Stimulated activated CD8-positive, alpha-beta memory T cell treated with anti-CD3 and anti-CD28 coated beads, Interleukin-15, amount 100 ng/mL, for 24 hours (primary cell): ENCODE data around the gene PRRT1.
A peak's percentile ranks its signal among the peaks of the same experiment; 100 is the strongest.
"Not testable (repeated sequence)": the region's sequence is repeated elsewhere in the genome, so short reads cannot be mapped to it uniquely, and the experiment has no call there.

Source experiments
- DNase-seq: peaks from one replicate; pipeline ENCODE4 v3.0.0-alpha.2; 2020; ENCODE audit warnings: low read depth

The PRRT1 gene

DNA sequence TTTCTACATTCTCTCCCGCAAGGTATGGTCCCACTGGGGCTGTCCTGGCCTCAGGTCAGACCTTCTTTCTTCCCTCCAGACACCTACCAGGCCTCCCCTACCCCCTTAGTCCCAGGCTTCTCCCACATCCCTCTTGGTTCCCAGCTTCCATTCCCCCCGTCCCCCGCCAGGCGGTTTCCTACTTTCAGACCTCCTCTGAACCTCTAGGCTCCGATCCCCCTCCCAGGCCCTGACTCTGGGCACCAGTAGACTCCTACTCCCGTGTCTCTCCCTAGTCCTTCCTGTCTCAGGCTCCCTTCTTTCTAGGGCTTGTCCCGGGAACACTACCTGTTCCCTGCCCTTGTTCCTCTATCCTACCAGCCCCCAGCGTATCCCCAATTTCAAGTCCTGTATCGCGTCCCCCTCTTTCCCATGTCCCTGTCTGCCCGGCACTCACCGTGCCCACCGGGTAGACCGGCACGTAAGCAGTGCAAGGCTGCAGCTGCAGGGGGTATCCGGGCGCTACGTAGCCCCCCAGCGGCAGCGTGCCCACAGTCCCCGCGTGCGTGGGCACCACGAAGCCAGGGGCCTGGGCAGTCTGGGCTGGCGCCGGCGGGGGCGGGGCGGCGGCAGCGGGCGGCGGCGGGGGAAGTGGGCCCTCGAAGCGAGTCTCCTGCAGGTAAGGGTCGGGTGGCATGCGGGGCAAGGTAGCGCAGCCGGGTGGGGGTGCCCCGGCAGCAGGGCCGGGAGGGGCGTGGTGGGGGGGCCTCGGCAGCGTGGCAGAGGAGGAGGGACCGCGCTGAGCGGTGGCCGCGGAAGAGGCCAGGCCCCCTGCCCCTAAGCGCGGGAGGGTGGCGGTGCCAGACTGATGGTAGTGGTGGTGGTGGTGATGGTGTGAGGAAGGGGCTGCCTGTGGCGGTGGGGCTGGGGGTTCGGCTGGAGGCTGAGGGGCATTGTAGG is 1.5 kb downstream of the PRRT1 start:
- no peak for DNase-seq

DNA sequence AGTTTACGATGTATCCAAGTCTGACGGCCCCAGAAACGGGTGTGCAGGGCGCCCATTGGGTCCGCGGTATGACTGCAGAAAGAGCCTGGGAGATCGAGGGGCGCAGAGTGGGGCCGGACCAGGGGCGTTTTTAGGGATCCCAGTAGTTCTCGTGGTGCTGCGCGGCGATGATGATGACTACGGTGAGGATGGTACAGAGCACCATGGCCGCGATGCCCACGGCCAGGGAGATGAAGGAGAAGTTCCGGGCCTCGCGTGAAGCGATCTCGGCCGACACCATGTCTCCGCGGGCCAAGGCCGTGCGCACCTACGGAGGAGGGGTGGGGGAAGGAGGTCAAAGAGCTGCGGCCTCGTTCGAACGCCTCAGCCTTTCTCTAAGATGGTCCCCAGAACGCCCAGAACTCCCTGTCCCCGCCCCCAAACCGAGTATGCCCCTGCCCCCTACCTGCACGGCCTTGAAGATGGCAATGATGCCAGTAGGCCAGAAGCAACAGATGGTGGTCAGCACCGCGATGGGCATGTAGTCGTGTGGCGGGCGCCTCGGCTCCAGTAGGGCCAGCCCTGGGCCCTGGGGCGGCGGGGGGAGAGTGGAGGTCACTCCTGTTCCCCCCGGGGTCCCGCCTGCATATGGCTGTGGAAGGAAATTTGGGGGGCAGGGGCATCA is 2.5 kb downstream of the PRRT1 start:
- DNase-seq, result no peak

DNA sequence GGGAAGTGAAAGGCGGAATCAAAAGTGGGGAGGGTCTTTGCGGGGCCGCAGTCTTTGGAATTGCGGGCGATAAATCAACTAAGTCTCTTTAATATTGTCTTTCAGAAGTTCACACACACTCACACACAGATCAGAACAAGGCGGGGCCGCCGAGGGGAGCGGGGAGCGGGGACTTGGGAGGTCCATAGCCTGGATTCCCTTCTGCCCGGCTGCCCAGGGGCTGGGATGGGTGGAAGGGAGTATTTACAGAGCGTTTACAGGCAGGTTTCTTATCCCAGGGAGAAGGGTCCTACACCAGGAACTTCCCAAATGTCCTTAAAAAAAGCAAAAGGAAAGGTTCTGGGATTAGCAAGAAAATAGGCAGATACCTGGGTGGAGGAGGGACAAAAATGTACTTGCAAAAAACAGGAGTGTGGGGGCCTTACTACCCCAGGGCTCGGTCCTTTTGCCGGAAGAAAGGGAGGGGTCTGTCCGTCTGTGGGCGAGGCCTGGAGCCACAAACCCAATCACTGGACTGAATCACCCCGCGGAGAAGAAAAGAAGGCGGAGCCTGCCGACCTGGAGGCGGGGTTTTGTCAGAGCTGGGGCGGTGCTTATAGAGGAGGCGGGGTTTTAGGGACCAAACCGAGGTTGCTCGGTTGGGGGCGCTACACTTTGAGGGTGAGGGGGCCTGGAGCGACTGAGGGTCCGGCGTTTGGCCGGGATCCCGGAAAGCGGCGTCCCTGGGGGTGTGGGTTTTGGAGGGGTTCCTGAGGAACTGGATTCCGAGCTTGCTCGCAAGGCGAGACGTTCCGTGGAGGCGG is 3.2 kb downstream of the PRRT1 start:
- peak; percentile 32 for DNase-seq

DNA sequence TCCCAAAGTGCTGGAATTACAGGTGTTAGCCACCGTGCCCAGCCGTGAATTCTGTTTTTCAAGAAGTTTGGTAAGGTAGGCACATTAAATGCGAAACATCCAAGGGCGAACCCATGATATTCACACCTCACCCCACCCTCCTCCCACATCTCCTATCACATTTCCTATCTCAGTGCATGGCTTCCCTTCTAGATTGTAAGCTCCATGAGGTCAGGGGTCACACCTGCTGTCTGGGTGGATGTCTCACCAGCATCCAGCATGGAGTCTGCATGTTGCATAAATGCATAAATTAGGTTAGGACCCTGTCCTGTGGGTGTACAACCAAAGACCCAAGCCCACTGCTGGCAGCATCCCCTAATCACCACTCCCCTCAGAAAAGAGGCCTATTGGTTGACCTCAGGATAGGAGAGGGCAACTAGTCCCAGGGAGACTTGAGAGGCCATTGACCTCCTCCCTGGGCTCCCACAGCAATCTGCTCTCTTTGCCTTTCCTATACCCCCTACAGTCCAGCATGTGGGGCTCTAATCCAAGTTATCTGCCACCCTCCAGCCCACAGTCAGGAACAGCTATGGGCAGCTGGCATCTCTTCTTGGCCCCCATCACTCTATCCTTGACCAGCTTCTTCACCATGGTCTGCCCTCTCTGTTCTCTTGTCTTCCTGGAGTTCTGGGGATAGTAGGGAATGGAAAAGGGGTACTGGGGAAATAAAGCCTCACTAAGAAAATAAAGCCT is 4.2 kb downstream of the PRRT1 start:
- no peak for DNase-seq

DNA sequence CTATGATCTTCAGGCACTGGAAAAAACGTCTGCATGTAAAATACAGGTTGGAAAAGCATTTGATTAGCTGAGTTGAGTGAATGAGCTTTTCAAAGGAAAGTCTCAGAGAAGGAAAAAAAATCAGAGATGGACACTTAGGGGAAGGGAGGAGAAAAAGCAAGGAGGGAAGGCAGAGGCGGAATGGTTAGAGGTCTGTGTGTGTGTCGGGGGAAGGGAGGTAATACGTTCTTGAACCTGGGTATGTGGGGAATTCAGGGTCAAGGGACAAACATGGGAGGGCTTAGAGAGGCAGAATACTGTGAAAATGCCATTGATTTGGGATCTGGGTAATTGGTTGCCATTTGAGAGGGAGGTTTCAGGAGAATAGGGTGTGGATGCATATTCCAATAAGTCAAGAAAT is 5.1 kb downstream of the PRRT1 start:
- DNase-seq, result no peak

DNA sequence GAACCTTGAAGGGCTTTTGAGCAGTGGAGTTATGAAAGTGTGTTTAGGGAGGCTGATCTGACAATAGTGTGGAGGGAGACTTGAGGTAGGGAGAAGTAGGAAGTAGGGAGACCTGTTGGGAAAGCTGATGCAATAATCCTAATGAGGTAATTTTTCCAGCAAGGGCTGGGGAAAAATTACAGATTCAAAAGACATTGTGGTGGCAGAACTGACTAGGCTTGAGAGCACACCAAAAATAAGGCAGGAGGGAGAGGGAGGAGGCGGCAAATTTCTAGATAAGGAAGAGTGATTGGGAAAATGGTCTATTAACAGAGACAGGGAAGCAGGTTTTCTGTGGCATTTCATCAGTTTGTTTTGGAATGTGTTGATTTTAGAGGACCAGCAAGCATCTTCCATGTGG is 5.5 kb downstream of the PRRT1 start:
- no peak for DNase-seq

DNA sequence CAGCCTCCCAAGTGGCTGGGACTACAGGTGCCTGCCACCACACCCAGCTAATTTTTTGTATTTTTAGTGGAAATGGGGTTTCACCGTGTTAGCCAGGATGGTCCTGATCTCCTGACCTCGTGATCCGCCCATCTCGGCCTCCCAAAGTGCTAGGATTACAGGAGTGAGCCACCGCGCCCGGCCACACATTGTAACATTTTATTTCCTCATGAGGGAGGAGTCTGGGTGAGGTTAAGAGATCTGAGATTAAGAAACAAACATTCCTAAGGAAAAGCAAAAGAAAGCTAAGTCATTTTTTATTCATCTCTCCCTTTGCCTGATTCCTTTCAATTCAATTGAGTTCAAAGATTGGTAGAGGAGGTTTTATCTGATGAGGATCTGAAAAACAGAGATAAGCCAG is 7.5 kb downstream of the PRRT1 start:
- DNase-seq, result not testable (repeated sequence)

DNA sequence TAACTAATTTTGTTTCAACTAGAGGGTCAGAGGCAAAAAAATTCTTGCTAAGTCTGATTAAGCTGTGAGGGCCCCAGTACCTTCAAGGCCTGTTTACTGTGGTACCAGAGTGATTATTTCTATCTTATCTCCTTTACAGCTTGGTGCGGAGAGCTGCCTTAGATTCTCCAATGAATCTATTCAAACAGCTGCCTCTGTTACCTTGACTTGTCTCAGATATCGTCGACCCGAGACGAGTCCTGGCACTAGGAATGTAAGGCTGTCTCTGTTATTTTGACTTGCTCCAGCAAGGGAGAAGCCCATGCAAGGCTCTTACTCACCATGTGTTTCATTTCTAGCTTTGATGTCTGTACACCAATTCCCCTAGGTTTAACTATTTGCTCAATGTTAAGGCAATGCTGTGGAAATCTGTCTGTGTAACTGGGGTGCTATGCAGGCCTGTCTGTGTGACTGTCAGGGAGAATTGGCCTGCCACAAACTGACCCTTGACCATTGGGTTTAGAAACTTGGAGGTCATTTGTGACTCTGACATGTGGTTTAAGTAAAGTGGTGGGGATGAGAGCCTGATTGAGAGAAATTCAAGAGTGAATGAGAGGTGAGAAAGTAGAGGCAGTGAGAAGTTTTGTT is 11.2 kb downstream of the PRRT1 start:
- no peak for DNase-seq

DNA sequence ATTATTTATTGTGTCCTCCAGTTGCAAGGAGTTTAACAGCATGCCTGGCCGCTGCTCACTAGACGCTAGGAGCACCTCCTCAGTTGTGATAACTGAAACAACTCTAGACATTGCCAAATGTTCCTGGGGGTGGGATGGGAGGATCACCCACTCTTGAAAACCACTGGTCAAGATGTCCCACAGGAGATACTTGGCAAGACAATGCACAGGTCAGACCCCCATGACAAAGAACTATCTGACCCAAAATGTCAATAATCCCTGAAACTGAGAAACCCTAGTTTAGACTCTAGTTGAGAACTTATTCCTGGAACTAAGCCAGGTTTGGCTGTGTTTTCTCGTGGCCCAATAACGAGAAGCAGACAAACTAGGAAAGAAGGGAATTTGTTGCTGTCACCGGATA is 12.1 kb downstream of the PRRT1 start:
- DNase-seq, result no peak

DNA sequence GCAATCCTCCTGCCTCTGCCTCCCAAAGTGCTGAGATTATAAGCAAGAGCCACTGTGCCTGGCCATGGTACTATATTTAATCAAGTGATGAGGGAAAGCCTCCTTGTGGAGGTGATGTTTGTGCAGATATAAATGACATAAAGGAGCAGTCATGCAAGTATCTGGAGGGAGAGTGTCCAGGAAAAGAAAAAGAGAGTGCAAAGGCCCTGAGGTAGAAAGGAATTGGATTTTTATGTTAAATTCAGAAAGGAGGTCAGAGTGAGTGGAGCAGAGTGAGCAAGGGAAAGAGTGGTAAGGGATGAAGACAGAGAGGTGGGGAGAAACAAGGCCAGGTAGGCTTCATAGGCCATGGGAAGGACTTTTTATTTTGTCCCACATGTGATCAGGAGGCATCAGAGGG is 14.3 kb downstream of the PRRT1 start:
- DNase-seq, result no peak

DNA sequence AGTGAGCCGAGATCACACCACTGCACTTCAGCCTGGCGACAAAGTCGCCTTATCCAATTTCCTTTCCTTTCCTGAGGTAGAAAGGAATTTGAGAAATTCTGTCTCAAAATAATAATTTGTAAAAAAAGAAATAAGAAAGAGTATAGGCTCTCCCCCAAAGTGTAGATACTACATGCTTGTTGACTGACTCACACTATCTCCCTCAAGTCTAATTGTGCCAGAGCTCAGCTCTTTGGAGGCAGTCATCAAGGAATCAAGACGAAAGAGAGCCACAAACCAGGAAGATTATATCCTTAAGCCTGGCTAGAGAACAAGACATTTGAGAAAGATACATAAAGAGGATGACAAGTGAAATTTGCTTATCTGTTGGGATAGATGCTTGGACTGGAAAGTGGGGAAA is 18.0 kb downstream of the PRRT1 start:
- DNase-seq, result no peak

DNA sequence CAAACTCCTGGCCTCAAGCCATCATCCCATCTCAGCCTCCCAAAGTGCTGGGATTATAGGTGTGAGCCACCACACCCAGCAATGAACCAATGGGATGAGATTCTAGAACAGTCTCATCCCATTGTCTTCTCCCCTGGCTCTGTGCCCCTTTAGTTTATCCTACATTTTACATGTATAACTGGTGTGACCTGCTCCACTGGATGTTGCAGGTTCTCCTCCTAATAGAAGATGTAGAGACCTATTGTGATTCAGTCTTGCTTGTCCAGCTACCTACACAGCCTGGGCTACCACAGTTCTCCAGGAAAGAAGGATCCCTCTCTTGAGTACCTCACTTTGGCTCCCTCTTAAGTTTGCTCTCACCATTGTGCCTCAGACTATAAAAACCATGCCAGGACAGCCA is 19.6 kb downstream of the PRRT1 start:
- no peak for DNase-seq

DNA sequence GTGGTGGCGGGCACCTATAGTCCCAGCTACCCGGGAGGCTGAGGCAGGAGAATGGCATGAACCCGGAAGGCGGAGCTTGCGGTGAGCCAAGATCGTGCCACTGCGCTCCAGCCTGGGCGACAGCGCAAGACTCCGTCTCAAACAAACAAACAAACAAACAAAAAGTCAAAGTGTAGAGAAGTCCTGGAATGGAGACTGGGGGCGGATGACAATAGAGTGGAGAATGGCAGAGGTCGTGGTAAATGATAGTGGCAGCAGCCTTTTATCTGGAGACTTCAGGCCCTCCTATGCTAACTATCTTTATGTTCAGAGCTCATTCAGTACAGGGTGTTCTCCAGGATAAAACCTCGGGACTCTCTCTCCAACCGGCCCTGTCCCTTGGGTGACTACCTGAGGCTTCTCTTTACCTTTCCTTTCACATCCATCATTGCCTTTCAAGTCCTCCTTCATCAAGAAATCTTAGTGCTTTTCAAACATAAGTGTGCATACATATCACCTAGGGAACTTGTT is 20.2 kb downstream of the PRRT1 start:
- DNase-seq, result no peak

DNA sequence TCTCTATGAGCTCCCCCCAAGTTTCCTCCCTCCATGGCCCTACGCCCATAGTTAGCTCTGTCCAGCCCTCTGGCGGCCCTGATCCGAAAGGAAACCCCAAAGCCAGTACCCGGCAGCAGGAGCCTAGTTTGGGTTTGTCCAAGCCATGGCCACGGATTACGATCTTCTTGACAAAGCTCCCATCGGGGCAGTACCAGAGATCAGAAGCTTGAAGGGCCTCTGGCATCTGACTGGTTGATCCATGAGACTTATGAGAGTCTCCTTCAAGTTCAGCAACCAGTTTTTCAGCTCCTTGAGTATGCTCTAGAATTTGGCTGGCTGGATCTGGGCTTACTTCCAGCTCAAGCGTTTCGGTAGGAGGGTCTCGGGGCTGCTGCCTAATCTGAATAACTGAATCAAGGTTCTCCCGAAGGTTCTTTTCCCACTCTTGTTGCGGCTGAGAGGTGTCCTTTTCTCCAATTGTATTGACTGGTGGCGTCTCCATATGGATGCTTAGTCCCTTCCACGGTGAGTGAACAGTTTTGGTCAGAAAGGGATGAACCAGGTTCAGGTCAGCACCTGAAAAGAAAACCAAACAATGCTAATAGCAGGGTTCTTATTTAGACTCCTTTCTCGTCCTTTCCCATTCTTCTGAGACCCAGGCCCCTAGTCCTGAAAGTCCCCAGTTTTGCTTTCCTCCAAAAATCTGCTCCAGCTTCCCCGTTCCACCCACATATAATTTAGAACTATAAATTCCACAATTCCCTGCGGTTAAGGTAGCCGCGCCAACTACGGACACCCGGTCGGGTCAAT is 22.2 kb downstream of the PRRT1 start:
- no peak for DNase-seq

DNA sequence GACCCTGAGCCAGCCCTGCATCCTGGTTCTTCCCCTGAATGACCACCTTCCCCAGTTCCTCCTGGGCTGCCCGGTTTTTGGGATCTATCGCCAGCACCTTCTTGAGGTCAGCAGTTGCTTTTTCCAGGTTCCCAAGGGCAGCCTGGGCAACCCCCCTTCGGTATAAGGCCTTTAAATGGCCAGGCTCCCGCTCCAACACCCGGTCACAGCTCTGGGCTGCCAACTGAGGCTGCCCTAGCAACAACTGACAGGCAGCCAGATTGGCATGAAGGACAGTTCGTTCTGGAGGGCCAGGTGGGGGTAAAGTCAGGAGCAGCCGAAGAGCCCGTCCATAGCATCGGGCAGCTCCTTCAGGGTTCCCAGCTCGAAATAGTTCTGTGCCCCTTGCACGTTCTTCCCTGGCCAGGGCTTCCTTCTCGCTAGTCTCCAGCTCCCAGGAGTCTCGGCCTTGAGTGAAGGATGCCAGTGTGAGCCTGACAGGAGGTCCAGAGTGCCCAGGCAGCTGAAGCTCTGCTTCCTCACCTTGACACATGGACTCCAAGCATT is 22.9 kb downstream of the PRRT1 start:
- DNase-seq, result no peak

DNA sequence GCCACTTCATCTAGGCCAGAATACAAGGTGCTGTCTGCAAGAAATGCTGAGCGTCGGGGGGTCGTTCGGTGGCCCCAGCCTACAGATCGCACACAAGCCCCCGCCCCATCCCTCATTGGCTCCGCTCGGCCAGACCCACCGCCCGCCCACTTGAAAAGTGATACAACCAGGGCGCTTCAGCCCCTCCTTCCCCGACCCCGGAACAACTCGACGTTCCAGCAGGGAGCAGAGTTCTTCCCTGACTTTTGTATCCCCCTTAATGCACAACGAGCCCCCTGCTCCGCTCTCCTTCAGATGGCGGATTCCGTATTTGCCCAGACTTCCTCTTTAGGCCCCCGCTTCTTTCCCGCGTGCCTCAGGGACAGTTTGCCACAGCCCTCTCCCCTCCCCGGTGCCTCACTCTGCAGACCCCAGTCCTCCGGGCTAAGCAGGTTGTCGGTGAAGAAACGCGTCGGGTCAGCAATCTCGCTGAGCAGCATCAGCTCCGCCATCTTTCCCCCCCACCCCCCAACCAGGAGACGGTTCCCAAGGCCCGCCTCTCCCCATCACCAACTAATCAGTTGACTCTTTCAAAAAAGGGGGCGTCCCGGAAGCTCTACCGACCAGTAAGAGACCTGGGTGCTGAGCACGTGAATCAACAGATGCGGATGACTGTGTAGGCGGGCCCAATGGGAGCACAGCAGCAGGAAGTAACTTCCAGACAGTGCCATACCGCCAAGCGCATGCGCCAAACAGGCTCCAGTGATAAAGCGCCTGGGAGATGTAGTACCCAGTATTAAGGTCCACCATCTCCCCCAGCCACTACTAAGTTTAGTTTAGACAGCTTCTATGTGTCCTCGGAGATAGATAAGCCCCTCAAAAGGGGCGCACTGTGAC is 23.8 kb downstream of the PRRT1 start, which contains the start of gene ATF6B:
Gene ATF6B (minus strand): TSS at position 530 of the 876 bp plus-strand sequence. CDS start 39 bp downstream, at position 491.
- peak; percentile 85 for DNase-seq

DNA sequence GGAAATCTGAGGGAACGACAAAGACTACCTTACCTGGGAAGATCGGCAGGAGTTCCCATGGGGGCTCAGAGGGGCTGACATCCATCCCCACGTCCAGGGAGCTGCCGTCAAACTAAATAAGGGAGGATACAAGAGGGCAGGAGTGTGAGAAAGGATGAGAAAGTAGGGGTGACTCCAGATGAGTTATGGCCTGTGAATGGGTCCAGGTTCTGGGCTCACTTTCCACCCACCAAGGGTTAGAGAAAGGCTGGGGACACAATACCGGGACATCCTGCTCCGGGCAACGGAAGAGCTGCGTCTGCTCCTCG is 24.4 kb downstream of the PRRT1 start:
- no peak for DNase-seq

DNA sequence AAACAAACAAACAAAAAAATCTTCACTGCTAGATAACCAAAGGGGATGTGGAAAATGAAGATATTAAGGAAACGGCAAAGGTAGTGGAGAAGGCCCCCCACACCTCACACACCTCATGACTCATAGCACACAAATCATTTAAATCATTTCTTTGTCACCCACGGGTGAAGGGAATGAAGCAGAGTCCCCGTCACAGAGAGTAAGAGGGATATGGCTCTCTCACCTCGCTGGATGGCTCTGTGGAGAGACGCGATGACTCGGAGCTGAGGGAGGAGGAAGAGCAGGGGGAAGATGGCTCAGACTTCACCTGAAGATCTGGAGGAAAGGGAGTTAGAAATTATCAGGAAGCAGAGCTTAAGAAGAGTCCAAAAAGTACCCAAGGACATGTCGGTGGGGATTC is 24.9 kb downstream of the PRRT1 start:
- DNase-seq, result no peak

DNA sequence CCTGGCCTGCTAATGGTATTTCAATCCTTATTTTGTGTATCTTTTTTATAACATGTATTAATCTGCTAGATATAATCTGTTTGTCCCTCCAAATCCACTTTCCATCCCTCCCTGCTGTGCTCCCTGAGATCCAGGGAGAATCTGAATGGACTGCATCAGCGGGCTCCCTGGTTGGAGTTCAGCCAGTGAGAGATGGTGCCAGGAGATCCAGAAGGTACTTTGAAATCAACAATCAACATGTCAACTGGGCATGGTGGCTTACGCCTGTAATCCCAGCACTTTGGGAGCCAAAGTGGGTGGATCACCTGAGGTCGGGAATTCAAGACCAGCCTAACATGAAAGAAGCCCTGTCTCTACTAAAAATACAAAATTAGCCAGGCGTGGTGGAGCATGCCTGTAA is 28.1 kb downstream of the PRRT1 start:
- no peak for DNase-seq
